Activated naive CD8-positive, alpha-beta T cell treated with anti-CD3 and anti-CD28 coated beads, Interleukin-2, amount 50 U/mL, for 24 hours (primary cell): ENCODE results near the gene KDSR.
A peak's percentile ranks its signal among the peaks of the same experiment; 100 is the strongest.

ENCODE experiments used
- ATAC-seq: fragments of 150-1000 bp; cut with Tn5 transposase; one replicate; pipeline ENCODE4 v1.10.0; 2021
- DNase-seq: peaks from one replicate; pipeline ENCODE4 v3.0.0; 2021
- H3K27ac Mint-ChIP-seq: one replicate; pipeline ENCODE4 v1.8.0; 2021; ENCODE audit warnings: mild to moderate bottlenecking, mixed read lengths
- H3K27me3 Mint-ChIP-seq: one replicate; pipeline ENCODE4 v1.8.0; 2021; ENCODE audit warnings: mixed read lengths
- H3K36me3 Mint-ChIP-seq: one replicate; pipeline ENCODE4 v1.8.0; 2021; ENCODE audit warnings: low read depth, mixed read lengths
- H3K4me1 Mint-ChIP-seq: one replicate; pipeline ENCODE4 v1.8.0; 2021; ENCODE audit warnings: mixed read lengths
- H3K4me3 Mint-ChIP-seq: one replicate; pipeline ENCODE4 v1.8.0; 2021; ENCODE audit warnings: mild to moderate bottlenecking, moderate library complexity, mixed read lengths
- H3K9me3 Mint-ChIP-seq: one replicate; pipeline ENCODE4 v1.8.0; 2021; ENCODE audit warnings: mixed read lengths

The KDSR gene

GRCh38 chr18:63367053-63367953, at the start of gene KDSR:
KDSR (minus strand) TSS chr18:63367206; CDS start chr18:63367118, 88 bp downstream.
- Mint-ChIP-seq H3K4me3 (peak within 1 kb of the TSS; percentile 85), H3K4me1 (peaks cover 30% of the 10 kb centered on the region), H3K27ac (peak within 1 kb of the TSS; percentile 84), H3K9me3 (peaks cover 17% of the 10 kb centered on the region), H3K27me3 (no peaks in the 10 kb centered on the region), H3K36me3 (peaks cover 28% of the 10 kb centered on the region)
- ATAC-seq (peak; percentile 82), DNase-seq (peak; percentile 85)

GRCh38 chr18:63412953-63413352, 45.9 kb upstream of the KDSR start:
- no peaks in the 10 kb centered on the region for H3K27me3 Mint-ChIP-seq
- ATAC-seq = no peak
- H3K36me3 Mint-ChIP-seq = peaks cover 34% of the 10 kb centered on the region
- peaks cover 42% of the 10 kb centered on the region for H3K4me1 Mint-ChIP-seq
- DNase-seq = no peak
- H3K4me3 Mint-ChIP-seq = no peak overlapping the region
- H3K27ac Mint-ChIP-seq = no peak overlapping the region
- H3K9me3 Mint-ChIP-seq = no peaks in the 10 kb centered on the region

GRCh38 chr18:63410792-63411191, 43.8 kb upstream of the KDSR start:
- no peaks in the 10 kb centered on the region for H3K27me3 Mint-ChIP-seq
- H3K27ac Mint-ChIP-seq = peak overlapping the region; percentile 65
- ATAC-seq (peak; percentile 87), DNase-seq (no peak)
- H3K9me3 Mint-ChIP-seq = no peaks in the 10 kb centered on the region
- peaks cover 42% of the 10 kb centered on the region for H3K4me1 Mint-ChIP-seq
- no peak overlapping the region for H3K4me3 Mint-ChIP-seq
- peaks cover 46% of the 10 kb centered on the region for H3K36me3 Mint-ChIP-seq

GRCh38 chr18:63409301-63409700, 42.3 kb upstream of the KDSR start:
- peaks cover 39% of the 10 kb centered on the region for H3K4me1 Mint-ChIP-seq
- peak overlapping the region; percentile 53 for H3K27ac Mint-ChIP-seq
- peaks cover 45% of the 10 kb centered on the region for H3K36me3 Mint-ChIP-seq
- no peak overlapping the region for H3K4me3 Mint-ChIP-seq
- no peaks in the 10 kb centered on the region for H3K9me3 Mint-ChIP-seq
- no peaks in the 10 kb centered on the region for H3K27me3 Mint-ChIP-seq
- ATAC-seq (peak; percentile 22), DNase-seq (no peak)

- no peak for DNase-seq
- H3K27me3 Mint-ChIP-seq = no peaks in the 10 kb centered on the region
- no peak overlapping the region for H3K27ac Mint-ChIP-seq
- H3K4me1 Mint-ChIP-seq = peaks cover 32% of the 10 kb centered on the region
- H3K4me3 Mint-ChIP-seq = no peak overlapping the region
- no peak for ATAC-seq
- peaks cover 45% of the 10 kb centered on the region for H3K36me3 Mint-ChIP-seq
- H3K9me3 Mint-ChIP-seq = no peaks in the 10 kb centered on the region
These were observed 40.7 kb upstream of the KDSR start for GRCh38 chr18:63407734-63408133.

GRCh38 chr18:63405986-63406385, 39.0 kb upstream of the KDSR start:
- no peaks in the 10 kb centered on the region for H3K9me3 Mint-ChIP-seq
- H3K4me3 Mint-ChIP-seq = no peak overlapping the region
- H3K36me3 Mint-ChIP-seq = peaks cover 53% of the 10 kb centered on the region
- DNase-seq = no peak
- H3K27ac Mint-ChIP-seq = no peak overlapping the region
- no peak for ATAC-seq
- no peaks in the 10 kb centered on the region for H3K27me3 Mint-ChIP-seq
- H3K4me1 Mint-ChIP-seq = peaks cover 26% of the 10 kb centered on the region

- peaks cover 11% of the 10 kb centered on the region for H3K4me1 Mint-ChIP-seq
- no peak for DNase-seq
- H3K9me3 Mint-ChIP-seq = no peaks in the 10 kb centered on the region
- no peaks in the 10 kb centered on the region for H3K27me3 Mint-ChIP-seq
- no peak overlapping the region for H3K27ac Mint-ChIP-seq
- H3K4me3 Mint-ChIP-seq = no peak overlapping the region
- peaks cover 58% of the 10 kb centered on the region for H3K36me3 Mint-ChIP-seq
- no peak for ATAC-seq
These were observed 35.5 kb upstream of the KDSR start for GRCh38 chr18:63402246-63403162.

- Mint-ChIP-seq H3K4me3 (no peak overlapping the region), H3K9me3 (no peaks in the 10 kb centered on the region), H3K36me3 (peaks cover 54% of the 10 kb centered on the region), H3K27me3 (no peaks in the 10 kb centered on the region), H3K4me1 (peaks cover 11% of the 10 kb centered on the region), H3K27ac (no peak overlapping the region)
- no peak for DNase-seq
- ATAC-seq = no peak
These were observed 32.3 kb upstream of the KDSR start for GRCh38 chr18:63399300-63399699.

- DNase-seq (no peak), ATAC-seq (no peak)
- peaks cover 9% of the 10 kb centered on the region for H3K4me1 Mint-ChIP-seq
- no peak overlapping the region for H3K4me3 Mint-ChIP-seq
- no peaks in the 10 kb centered on the region for H3K27me3 Mint-ChIP-seq
- H3K9me3 Mint-ChIP-seq = no peaks in the 10 kb centered on the region
- H3K27ac Mint-ChIP-seq = no peak overlapping the region
- peaks cover 40% of the 10 kb centered on the region for H3K36me3 Mint-ChIP-seq
These were observed 30.3 kb upstream of the KDSR start for GRCh38 chr18:63397349-63397748.

- Mint-ChIP-seq H3K27ac (no peak overlapping the region), H3K4me1 (peaks cover 8% of the 10 kb centered on the region), H3K9me3 (no peaks in the 10 kb centered on the region), H3K27me3 (no peaks in the 10 kb centered on the region), H3K36me3 (peaks cover 29% of the 10 kb centered on the region), H3K4me3 (no peak overlapping the region)
- ATAC-seq = no peak
- DNase-seq = no peak
These were observed 28.5 kb upstream of the KDSR start for GRCh38 chr18:63395503-63395902.

- Mint-ChIP-seq H3K4me1 (peaks cover 4% of the 10 kb centered on the region), H3K4me3 (no peak overlapping the region), H3K27me3 (no peaks in the 10 kb centered on the region), H3K27ac (no peak overlapping the region), H3K9me3 (no peaks in the 10 kb centered on the region), H3K36me3 (peaks cover 25% of the 10 kb centered on the region)
- no peak for ATAC-seq
- no peak for DNase-seq
These were observed 27.9 kb upstream of the KDSR start for GRCh38 chr18:63394954-63395353.

- ATAC-seq (no peak), DNase-seq (no peak)
- Mint-ChIP-seq H3K27ac (no peak overlapping the region), H3K4me1 (no peaks in the 10 kb centered on the region), H3K9me3 (no peaks in the 10 kb centered on the region), H3K36me3 (peaks cover 6% of the 10 kb centered on the region), H3K27me3 (no peaks in the 10 kb centered on the region), H3K4me3 (no peak overlapping the region)
These were observed 20.9 kb upstream of the KDSR start for GRCh38 chr18:63387861-63388260.

GRCh38 chr18:63382843-63383242, 15.8 kb upstream of the KDSR start:
- Mint-ChIP-seq H3K4me3 (no peak overlapping the region), H3K27me3 (no peaks in the 10 kb centered on the region), H3K27ac (no peak overlapping the region), H3K9me3 (no peaks in the 10 kb centered on the region), H3K4me1 (peaks cover 18% of the 10 kb centered on the region), H3K36me3 (peaks cover 9% of the 10 kb centered on the region)
- no peak for DNase-seq
- ATAC-seq = no peak

- Mint-ChIP-seq H3K9me3 (peaks cover 4% of the 10 kb centered on the region), H3K4me3 (no peak overlapping the region), H3K27me3 (no peaks in the 10 kb centered on the region), H3K27ac (peak overlapping the region; percentile 86), H3K4me1 (peaks cover 18% of the 10 kb centered on the region), H3K36me3 (peaks cover 11% of the 10 kb centered on the region)
- ATAC-seq (no peak), DNase-seq (no peak)
These were observed 12.6 kb upstream of the KDSR start for GRCh38 chr18:63379639-63379962.
